Neural crest cell (in vitro differentiated cells): ENCODE measurements around the gene NKX2-4. TPM values are rescaled to one million over a fixed set of nuclear protein-coding genes. Genes with fewer than 3 reads are reported as not detected.

Experiments
- DNase-seq: peaks from one replicate; pipeline ENCODE4 v3.0.0; 2021; ENCODE audit warnings: low read depth, mixed read lengths, low spot score
- H3K27ac Mint-ChIP-seq: one replicate; pipeline ENCODE4 v1.8.0; 2021; ENCODE audit warnings: mild to moderate bottlenecking, mixed read lengths; ENCODE audit not compliant: unreplicated experiment
- H3K27me3 Mint-ChIP-seq: 2 replicates; pipeline ENCODE4 v1.8.0; 2021; ENCODE audit warnings: low read depth, mild to moderate bottlenecking, mixed read lengths
- H3K36me3 Mint-ChIP-seq: 2 replicates; pipeline ENCODE4 v1.8.0; 2021; ENCODE audit warnings: low read depth, mild to moderate bottlenecking, mixed read lengths
- H3K4me1 Mint-ChIP-seq: 2 replicates; pipeline ENCODE4 v1.8.0; 2021; ENCODE audit warnings: mixed read lengths
- H3K4me3 Mint-ChIP-seq: one replicate; pipeline ENCODE4 v1.8.0; 2021; ENCODE audit warnings: mild to moderate bottlenecking, mixed read lengths
- H3K9me3 Mint-ChIP-seq: 2 replicates; pipeline ENCODE4 v1.8.0; 2021; ENCODE audit warnings: mixed read lengths
- total RNA-seq: library from RNA; stranded (reverse); gene quantifications from 2 replicates; pipeline ENCODE4 v1.2.1, GENCODE V29; 2021
- TF ChIP-seq, protein P1 (sequence below): fragments of 200-600 bp; sonication (generic); conservative IDR thresholded peaks from 2 replicates; pipeline ENCODE4 v1.5.0; 2021; ENCODE audit warnings: antibody characterized with exemption, mild to moderate bottlenecking

NKX2-4 gene
- total RNA-seq, 1 donor from 2014 or later: not detected

- Mint-ChIP-seq H3K4me1 (peaks cover 34% of the 10 kb centered on the region), H3K9me3 (no peaks in the 10 kb centered on the region), H3K4me3 (no peak overlapping the region), H3K27me3 (peaks cover 27% of the 10 kb centered on the region), H3K36me3 (peaks cover 25% of the 10 kb centered on the region), H3K27ac (no peak overlapping the region)
- DNase-seq: no peak
- TF ChIP-seq, protein P1, sequence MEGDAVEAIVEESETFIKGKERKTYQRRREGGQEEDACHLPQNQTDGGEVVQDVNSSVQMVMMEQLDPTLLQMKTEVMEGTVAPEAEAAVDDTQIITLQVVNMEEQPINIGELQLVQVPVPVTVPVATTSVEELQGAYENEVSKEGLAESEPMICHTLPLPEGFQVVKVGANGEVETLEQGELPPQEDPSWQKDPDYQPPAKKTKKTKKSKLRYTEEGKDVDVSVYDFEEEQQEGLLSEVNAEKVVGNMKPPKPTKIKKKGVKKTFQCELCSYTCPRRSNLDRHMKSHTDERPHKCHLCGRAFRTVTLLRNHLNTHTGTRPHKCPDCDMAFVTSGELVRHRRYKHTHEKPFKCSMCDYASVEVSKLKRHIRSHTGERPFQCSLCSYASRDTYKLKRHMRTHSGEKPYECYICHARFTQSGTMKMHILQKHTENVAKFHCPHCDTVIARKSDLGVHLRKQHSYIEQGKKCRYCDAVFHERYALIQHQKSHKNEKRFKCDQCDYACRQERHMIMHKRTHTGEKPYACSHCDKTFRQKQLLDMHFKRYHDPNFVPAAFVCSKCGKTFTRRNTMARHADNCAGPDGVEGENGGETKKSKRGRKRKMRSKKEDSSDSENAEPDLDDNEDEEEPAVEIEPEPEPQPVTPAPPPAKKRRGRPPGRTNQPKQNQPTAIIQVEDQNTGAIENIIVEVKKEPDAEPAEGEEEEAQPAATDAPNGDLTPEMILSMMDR: no peak
These were observed 11.2 kb downstream of the NKX2-4 start for GRCh38 chr20:21386111-21386510.

- Mint-ChIP-seq H3K27me3 (peaks cover 12% of the 10 kb centered on the region), H3K9me3 (no peaks in the 10 kb centered on the region), H3K27ac (no peak overlapping the region), H3K4me1 (peaks cover 36% of the 10 kb centered on the region), H3K4me3 (no peak overlapping the region), H3K36me3 (peaks cover 24% of the 10 kb centered on the region)
- DNase-seq: no peak
- TF ChIP-seq, protein P1: no peak
These were observed 12.9 kb downstream of the NKX2-4 start for GRCh38 chr20:21384308-21384892.

DNA sequence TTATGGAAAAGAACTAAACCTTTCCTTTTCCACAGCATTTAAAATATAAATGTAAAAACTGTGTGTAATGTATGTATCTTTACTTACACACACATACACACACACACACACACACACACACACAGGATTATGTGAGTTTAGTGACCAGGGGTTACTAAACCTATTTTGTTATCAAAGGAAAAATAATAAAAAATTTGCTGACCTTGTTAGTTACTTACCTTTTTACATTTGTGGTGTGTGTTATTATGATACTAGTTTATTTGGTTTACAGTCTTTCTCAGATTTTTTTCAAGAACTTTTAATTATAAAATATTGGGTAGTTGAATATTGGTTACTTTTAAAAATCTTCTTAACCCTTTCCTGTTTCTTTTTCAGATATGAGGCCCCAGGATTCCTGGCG is 15.7 kb downstream of the NKX2-4 start:
- no peak for DNase-seq
- no peak overlapping the region for H3K4me3 Mint-ChIP-seq
- H3K27ac Mint-ChIP-seq: no peak overlapping the region
- H3K4me1 Mint-ChIP-seq: peaks cover 45% of the 10 kb centered on the region
- no peaks in the 10 kb centered on the region for H3K9me3 Mint-ChIP-seq
- TF ChIP-seq, protein P1: no peak
- no peaks in the 10 kb centered on the region for H3K27me3 Mint-ChIP-seq
- peaks cover 19% of the 10 kb centered on the region for H3K36me3 Mint-ChIP-seq

- Mint-ChIP-seq H3K36me3 (peaks cover 22% of the 10 kb centered on the region), H3K4me3 (no peak overlapping the region), H3K27me3 (no peaks in the 10 kb centered on the region), H3K4me1 (peaks cover 38% of the 10 kb centered on the region), H3K27ac (no peak overlapping the region), H3K9me3 (no peaks in the 10 kb centered on the region)
- no peak for DNase-seq
- TF ChIP-seq, protein P1: no peak
These were observed 16.6 kb downstream of the NKX2-4 start for GRCh38 chr20:21380711-21381110.

DNA sequence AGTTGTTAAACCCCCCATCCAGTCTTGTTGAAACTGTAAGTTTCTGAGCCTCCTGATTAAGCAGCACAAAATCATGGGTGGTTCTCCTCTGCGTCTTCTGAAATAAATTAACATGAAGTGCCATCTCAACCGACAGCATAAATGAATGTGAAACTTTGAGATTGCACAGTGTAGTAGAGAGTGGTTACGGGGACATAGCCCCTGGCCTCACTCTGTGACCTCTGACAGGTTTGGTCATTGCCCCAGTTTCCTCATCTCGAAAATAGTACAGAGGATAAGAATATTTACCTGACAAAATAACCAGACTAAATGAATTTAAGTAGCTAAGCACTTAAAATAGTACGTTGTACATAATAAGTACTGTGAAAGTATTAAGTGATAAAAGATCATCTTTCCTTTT is 19.1 kb downstream of the NKX2-4 start:
- no peak for DNase-seq
- Mint-ChIP-seq H3K27ac (no peak overlapping the region), H3K36me3 (peaks cover 17% of the 10 kb centered on the region), H3K9me3 (no peaks in the 10 kb centered on the region), H3K4me3 (no peak overlapping the region), H3K4me1 (peaks cover 24% of the 10 kb centered on the region), H3K27me3 (no peaks in the 10 kb centered on the region)
- TF ChIP-seq, protein P1: no peak
